ENCODE measurements around the gene ZFPM1.
"Not testable (repeated sequence)": the region's sequence is repeated elsewhere in the genome, so short reads cannot be mapped to it uniquely, and the experiment has no call there.

ZFPM1 gene

DNA sequence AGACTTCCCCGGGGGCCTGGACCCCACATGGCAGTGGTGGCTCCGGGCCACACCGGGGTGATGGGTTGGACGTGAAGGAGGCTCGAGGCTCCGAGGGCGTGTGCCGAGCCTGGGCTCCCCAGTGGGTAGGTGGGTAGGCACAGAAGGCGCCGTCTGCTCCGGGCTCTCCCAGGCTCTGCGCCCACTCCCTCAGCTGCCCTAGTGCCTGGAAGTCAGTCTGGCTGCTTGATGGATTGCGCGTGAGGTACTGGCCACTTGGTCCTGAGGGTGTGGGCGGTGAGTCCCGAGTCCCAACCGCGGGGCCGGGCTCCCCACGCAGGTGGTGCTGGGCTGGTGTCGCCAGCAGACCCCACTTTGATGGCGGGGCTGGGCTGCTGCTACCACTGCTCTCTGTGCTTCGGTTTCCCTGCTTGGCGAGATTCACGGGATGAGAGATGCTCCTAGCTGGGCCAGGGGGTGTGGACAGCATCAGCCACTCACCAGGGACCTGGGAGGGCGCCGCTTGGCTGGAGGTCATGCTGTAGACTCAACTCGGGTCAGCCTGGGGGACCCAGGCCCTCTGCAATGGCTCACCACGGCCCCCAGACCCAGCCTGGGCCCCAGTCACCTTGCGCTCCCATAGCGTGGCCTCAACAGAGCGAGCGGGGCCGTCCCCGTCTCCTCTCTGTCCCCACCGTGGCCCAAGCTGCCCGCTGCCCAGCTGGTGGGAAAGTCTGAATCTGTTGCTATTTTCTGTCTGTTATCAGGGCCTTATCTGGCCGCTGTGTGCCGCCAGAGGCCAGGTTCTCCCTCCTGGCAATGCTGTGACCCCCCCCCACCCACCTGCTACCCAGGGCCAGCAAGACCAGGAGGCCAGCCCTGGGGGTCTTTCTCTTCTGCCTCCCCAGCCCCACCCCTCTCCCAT lies 26.1 kb downstream of the ZFPM1 start:
- no peak for DNase-seq (ENCODE audit: low read depth in 3 of 3)

DNA sequence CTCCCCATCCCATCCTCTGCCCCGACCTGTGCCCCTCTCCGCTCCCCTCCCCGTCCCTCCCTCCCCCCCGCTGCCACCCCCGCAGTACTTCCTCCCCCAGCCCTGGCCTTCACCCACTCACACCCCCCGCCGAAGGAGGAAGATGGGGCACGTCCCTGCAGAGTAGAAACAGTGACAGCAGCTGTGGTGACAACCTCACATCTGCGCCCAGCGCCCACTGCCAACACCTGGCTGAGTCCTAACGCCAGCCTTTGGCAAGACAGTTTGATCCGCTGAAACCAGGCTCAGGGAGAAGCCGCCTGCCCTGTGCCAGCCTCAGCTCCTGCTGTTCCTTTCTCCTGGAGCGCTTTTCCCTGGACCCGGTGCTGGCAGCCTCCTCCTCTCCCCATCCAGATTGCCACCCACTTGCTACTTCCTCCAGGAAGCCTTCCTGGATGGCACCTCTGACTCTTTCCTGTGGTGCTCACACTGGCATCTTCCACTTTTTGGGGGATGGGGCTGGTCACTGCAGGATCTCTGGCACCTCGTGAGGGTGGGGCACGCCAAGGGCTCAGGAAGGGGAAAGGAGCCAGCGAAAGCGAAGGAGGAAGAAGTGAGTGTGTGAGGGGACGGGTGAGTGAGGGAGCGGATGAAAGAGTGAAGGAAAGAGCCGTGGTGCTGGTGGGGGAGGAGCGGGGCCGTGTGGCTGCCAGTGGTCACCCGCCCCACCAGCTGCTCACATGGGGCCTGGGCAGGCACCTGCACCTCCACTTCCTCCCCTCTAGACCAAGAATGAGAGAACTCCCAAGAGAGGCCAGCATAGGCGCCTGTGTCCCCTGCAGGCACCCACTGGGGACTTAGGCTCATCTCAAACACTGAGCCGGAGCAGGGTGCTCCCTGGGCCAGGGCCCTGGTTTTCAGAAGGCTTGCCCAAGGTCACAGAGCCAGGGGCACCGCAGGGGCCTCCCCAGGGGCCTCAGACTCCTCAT lies 27.0 kb downstream of the ZFPM1 start:
- peak in 1 of 3 experiments; percentile 48 for DNase-seq (ENCODE audit: low read depth in 3 of 3)

DNA sequence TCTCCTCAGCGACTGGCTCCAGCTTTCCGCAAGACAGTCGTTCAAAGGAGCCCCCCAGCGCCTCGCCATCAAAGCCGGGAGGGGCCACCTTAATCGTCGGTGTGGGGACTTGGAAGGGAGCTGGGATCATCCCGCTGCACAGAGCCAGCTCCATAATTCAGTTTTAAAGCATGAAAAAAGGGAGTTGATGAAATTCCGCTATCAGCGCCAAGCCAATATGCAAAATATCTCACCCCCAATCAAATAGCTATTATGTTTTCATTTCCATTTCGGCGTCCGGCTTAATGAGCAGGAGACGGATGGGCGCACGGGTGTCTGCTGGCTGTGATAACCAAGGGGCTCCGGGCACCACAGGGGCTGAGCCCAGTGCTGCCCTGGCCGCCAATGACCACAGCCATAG lies 27.7 kb downstream of the ZFPM1 start:
- no peak for DNase-seq (ENCODE audit: low read depth in 3 of 3)

DNA sequence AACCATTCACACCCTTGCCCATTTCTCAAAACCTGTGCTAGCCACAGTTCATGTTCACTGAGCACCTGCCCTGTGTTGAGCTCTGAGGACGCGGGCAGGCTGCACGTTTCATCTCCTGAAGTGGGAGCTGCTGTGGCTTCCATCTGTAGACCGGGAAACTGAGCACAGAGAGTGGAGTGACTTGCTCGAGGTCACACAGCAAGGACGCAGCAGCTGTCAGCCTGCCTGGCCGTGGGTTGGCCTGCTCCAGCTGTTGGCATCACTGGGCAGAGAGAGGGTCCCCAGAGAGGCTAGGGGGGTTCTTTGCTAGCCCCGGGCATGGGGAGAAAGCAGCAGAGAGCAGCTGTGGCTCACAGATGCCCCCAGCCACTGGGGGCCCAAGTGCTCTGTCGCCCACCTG lies 28.8 kb downstream of the ZFPM1 start:
- DNase-seq (ENCODE audit: low read depth in 3 of 3): no peak

DNA sequence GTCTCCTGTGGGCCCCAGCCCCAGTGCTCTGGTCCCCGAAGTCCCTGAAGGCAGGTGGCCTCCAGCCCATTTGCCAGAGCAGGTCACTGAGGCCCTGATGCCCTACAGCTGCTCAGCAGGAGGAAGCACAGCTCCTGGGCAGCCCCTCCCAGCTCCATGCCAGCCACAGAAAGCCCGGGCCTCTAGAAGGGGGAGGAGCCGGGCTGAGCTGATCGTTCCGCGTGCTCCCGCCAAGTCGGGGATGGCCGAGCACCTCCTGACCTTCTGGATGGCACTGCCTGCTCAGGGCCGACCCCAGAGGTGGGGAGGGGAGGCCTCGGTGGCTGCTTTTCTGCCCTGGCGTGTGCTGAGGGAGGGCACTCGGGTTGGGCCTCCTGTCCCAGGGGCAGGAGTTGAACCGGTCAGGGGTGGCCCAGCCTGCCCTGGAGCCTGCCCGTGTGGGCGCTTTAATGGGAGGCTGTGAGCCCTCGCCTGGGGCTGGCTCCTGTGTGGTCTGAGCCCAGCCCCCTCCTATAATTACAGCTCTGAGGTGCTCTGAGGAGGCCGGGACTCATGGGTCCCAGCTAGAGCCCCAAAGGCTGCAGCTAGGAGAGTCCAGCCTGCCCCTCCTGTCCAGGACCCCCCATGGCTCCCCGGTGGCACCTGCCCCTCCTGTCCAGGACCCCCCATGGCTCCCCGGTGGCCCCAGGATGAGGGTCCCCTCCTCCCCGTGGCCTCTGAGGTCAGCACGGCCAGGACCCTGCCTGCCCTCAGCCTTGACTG lies 29.7 kb downstream of the ZFPM1 start:
- no peak for DNase-seq (ENCODE audit: low read depth in 3 of 3)

DNA sequence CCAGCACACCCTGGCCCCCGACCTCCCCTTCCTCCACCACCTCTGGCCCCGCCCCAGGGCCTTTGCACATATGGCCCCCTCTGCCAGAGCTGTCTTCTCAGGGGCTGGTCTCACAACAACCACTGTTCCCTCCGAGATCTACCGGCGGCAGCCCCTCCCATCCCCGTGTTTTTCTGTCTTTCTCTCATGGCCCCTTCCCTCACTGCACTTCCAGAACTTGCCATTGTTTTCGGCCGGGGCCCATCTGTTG lies 30.2 kb downstream of the ZFPM1 start:
- no peak for DNase-seq (ENCODE audit: low read depth in 3 of 3)

DNA sequence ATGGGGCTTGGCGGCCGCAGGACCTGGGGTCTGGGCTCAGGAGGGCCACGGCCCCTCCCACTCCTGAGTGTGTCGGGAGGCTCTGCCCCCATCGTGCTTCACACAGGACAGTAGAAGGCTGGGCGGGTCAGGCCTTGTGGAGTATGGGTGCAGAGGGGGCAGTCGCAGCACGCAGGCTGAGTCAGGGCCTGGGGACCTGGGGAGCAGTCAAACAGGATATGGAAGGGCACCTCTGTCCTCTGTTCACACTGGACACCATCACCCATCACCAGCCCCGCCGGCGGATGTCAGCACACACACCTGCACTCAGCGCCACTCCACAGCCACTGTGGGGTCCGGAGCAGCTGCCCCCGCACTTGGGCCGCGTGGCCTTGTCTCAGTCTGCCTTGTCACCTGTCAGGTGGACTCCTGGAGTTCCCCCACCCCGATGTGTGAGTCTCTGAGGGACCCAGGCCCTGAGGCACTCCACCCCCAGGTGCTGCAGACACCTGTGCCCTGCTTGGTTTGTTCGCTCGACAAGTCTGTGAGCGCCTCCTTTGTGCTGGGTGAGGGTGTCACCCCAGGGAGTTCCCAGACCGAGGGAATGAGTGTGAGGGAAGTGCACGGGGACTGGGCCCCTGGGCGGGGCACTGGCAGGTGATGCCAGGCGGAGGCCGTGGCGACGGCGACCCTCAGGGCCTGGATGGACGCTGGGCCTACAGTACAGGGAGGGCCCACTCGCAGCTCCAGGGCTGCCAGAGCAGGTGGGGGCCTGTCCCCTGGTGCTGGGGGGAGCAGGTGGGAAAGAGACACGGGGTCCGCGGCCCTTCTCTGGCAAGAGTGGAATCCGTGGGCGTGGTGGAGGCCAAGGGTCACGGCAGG lies 31.7 kb downstream of the ZFPM1 start:
- DNase-seq (ENCODE audit: low read depth in 3 of 3): no peak

DNA sequence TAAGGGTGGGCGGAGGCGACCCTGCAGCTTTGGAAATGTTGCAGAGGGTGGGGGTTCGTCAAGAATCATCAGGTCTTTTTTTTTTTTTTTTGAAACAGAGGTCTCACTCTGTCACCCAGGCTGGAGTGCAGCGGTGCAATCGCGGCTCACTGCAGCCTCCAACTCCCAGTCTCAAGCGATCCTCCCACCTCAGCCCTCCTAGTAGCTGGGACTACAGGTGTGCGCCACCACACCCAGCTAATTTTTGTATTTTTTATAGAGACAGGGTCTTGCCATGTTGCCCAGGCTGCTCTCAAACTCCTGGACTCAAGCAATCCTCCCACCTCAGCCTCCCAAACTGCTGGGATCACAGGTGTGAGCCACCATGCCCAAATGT lies 32.3 kb downstream of the ZFPM1 start:
- DNase-seq (ENCODE audit: low read depth in 3 of 3): not testable (repeated sequence)

DNA sequence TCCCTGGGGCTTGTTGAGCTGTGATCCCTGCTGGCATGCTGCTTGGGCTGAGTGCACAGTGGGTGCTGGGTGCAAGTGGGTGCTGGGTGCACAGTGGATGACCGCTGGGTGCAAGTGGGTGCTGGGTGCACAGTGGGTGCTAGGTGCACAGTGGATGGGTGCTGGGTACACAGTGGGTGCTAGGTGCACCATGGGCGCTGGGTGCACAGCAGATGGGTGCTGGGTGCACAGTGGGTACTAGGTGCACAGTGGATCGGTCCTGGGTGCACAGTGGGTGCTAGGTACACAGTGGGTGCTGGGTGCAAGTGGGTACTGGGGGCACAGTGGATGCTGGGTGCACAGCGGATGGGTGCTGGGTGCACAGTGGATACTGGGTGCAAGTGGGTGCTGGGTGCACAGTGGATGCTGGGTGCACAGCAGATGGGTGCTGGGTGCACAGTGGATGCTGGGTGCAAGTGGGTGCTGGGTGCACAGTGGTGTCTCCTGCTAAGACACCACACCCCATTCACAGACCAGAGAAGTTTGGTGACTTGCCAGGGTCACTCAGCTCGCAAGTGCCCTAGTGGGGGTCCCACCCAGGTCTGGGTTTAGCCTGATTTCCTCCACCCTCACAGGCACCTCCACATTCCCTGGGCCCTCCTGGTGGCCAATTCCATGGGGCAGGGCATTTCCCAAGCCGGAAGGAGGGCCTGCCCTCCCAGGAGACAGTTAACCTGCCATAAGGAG lies 33.5 kb downstream of the ZFPM1 start:
- DNase-seq (ENCODE audit: low read depth in 3 of 3): no peak

DNA sequence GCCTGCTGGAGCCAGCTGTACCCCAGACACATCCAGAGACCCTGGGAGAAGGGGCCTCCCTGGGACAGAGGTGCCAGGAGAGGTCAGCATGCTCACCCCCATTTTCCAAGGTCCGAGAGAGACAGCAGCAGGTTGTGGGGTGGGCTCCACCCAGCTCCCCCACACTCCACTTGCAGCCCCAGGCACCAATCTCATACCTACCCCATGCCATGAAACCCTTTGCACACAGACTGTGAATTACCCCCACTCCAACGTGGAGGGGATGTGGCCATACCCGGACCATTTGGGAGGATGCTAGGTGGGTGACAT lies 34.0 kb downstream of the ZFPM1 start:
- DNase-seq (ENCODE audit: low read depth in 3 of 3): no peak

DNA sequence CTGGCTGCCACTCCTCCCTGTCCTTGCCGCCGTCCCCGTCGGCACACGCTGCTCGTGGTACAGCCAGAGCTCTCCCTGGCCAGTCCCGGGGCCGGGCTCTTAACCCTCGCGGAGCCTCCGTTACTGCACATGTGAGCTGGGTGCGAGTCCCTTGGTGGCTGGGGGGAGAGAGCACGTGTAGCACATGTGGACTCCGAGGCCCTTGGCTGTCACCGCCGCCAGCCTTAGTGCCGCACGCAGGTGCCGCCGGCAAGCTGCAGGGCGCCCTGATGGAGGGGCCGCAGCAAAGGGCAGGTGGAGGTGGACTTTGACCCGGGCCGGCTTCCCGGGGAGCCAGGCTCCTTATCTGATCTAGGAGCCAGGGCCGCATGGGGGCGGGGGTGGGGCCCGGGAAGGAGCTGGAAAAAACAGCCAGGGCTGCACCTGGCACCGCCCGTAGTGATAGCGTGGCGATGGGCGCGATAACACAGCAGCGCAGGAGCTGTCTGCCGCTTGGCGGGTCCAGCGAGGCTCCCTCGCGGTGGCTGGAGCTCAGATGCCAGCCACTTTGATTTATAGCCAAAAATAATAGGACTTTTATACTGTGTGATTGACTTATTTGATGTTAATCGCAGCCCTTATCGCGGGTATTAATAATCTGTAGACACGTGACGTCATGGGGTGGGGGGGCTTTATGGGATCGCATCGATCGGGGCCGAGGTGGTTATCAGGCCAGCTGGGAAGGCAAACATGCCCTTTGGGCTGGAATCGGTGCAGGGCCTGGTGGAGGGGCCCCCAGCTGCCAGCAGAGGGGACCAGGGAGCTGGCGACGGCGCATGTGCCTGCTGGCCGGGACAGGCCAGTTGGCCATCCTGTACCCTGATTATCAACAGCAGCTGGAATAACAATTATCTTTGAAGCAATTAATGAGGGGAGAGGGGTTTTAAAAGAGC lies 35.1 kb downstream of the ZFPM1 start:
- no peak for DNase-seq (ENCODE audit: low read depth in 3 of 3)

DNA sequence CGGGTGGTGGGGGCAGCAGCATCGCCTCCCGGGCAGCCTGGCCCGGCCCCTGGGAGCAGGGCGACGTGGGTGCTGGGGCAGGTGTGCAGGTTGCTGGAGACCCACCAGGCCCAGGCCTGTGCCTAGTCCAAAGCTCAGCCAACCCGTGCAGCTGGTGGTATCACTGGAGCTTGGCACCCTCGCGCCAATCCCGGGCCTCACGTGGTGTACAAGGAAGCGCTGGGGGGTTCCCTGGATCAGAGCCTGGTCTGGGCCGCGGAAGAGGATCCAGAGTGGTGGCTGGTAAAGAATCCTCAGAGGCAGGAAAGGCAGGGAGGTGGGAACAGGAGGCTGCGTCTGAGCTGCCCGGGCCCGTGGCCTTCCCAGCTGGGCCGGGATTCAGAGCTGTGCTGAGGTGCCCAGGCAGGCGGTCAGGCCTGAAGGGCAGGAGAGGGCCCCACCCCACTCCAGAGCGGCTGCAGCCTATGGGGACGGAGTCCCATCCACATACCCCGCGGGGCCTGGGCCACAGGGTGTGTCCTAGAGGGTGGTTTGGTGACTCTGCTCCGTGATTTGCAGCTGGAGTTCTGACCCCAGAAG lies 36.2 kb downstream of the ZFPM1 start:
- DNase-seq (ENCODE audit: low read depth in 3 of 3): no peak

DNA sequence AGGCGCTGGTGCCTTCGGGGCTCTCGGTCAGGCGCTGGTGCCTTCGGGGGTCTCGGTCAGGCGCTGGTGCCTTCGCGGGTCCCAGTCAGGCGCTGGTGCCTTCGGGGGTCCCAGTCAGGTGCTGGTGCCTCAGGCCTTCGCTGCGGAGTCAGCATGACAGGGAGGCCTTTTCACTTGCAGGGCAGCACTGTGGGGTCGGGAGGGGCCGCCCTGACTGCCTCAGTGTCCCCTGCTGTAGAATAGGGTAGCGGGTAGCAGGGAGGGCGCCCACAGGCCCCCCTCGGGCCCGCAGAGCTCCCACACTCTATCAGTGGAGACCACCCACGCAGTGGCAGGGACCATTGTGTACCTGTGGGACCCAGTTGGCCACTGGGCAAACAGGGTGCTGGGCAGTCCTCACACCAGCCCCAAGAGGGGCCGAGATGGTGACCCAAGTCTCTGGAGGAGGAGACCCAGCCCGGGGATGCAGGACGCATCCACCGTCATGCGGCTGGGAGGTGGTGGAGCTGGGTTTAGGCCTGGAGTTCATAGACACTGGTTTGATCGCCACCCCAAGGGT lies 38.0 kb downstream of the ZFPM1 start:
- no peak for DNase-seq (ENCODE audit: low read depth in 3 of 3)

DNA sequence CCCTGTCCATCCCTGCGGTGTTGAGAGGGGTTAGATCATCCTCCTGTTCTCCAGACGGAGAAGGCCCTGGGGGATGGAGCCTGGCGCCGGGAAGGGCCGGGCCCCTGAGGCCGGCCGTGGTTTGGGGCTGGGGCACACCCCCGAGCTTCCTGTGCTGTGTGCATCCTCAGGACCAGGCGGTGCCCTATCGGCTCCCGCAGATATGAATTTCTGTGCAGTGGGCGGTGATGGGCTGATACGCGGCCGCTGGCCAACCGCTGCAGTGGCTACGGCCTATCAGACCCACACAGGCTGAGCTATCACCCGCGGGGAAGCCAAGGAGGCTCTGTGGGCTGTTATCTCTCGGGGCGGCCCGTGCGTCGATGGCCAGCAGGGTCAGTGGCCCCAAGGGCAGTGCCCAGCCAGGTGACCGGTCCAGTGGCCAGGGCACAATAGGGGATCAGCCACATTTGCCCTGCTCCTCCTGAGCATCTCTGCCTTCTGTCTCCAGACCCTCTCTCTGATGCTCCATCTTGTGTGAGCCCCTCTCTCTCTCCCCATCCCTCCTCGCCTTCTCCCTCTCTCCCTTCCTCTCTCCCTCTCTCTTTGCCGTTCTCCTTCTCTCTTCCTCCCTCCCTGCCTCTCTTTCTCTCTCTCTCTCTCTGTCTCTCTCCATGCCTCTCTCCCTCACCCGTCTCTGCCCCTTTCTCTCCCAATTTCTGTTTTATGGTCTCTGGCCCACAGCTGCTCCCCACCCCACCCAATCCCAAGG lies 38.7 kb downstream of the ZFPM1 start:
- no peak for DNase-seq (ENCODE audit: low read depth in 3 of 3)

DNA sequence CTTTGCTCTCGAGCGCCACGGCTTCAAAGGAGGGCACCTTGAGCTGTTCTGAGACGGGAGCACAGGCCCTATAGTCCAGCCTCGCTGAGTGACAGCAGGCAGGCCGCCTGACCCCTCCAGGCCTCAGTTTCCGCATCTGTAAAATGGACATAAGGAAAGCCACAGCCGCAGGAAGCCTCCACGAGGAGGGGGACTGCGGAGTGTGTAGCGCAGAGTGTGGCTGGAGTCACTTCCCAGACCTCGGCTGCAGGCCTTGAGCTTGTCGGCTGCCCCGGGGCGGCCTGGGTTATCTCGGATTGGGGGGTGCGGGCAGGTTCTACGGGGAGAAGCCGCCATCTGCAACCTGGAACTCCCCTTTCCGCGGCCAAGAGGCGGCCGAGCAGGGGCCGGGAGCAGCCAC lies 40.8 kb downstream of the ZFPM1 start:
- no peak for DNase-seq (ENCODE audit: low read depth in 3 of 3)

DNA sequence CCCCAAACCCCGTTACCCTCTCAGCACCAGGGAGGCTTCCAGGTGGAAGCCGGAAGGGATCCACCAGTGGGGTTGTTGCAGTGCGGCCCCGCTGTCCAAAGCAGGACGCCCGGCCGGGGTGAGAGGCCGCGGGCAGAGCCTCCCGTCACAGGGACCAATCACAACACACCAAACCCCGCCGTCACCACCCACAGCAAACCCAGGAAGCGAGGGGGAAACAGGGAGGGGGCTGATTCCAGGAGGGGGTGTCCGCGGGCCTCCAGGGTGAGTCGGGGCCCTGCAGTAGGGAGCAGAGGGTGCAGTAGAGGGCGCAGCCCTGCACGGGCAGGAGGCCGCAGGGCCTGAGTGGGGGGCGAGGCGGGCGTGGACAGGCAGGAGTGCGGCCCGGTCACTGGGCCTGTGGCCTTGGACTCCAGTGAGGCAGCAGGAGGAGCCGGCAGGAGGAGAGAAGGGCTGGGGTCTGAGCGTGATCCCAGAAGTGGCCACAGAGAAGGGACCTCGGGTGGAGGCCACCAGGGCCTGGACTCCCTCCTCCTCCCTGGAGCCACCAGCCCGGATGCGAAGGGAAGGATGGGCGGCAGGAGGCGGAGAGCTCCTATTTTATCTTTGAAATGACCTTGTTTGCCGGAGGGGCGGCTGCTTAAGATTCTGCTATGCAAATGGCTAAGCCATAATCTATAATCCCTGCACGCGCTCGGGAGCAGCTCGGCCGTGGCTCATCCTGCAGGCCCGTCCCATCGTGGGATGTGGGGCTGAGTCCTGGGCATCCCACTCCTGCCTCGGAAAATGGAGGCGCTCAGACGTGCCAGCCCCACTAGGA lies 41.5 kb downstream of the ZFPM1 start:
- no peak for DNase-seq (ENCODE audit: low read depth in 3 of 3)

DNA sequence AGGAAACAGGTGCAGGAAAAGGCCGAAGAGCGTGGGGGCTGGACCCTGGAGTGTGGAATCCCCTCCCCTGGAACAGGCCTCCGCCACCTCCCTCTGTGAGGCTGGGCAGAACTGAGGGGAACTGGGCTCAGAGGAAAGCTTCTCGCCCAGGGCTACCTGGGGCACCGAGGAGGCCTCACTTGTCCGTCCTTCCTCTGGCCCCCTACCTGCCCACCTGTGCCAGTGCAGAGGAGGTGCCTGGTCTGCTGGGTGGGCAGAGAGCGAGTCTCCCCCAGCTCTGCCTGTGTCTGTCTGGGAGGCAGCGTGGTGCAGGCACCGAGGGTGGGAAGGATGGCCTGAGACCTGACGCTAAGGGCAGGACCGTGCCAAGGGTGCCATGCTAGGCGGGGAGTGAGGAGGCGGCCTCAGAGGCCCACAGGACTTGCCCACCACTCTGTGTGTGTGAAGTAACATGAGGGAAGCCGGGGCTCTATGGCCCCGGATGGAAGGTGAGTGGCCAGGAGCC lies 42.2 kb downstream of the ZFPM1 start:
- DNase-seq (ENCODE audit: low read depth in 3 of 3): no peak
